Frontal cortex (tissue), 4 donors: ENCODE measurements around the gene FAM171A1. TPM values are rescaled to one million over a fixed set of nuclear protein-coding genes. Genes with fewer than 3 reads are reported as not detected.
A peak's percentile ranks its signal among the peaks of the same experiment; 100 is the strongest.

Experiments used
- DNase-seq, 2 donors: peaks; one replicate each; pipeline ENCODE4 v3.0.0; 2012; ENCODE audit warnings: low spot score in 2 of 2
- FAIRE-seq: peaks from 2 replicates; lab custom pipeline; 2012; peaks lifted over from hg19 to GRCh38; lab: Jason Lieb, UNC
- total RNA-seq: library from RNA; depleted of rRNA; stranded (reverse); fragments of >200 nt; gene quantifications from one replicate; pipeline ENCODE4 v1.2.3, GENCODE V29; 2014
- donor health status: control.
- donor health status: control.
- donor health status: control.

Gene FAM171A1
- total RNA-seq, 1 donor from 2014 or later, result 23.6 TPM

DNA sequence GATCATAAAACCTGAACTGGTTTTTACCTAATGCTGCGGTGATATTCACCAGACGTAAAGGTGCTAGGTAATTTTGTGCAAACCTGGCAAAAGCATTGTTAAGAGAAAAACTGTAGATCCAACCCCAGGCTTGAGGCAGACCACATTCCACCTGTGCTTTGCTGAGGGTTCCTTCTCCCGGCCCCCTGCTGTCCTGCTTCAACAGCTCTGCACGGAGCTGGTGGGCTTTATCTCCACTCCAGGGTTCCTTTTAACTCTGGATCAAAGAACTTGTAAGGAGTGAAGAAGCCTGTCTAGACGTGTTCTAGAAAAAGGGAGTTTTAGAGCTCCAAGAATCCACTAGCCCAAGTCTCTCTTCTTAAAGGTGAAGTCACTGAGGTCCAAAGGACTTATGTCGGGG lies 115.1 kb downstream of the FAM171A1 start:
- no peak for FAIRE-seq
- no peak for DNase-seq

DNA sequence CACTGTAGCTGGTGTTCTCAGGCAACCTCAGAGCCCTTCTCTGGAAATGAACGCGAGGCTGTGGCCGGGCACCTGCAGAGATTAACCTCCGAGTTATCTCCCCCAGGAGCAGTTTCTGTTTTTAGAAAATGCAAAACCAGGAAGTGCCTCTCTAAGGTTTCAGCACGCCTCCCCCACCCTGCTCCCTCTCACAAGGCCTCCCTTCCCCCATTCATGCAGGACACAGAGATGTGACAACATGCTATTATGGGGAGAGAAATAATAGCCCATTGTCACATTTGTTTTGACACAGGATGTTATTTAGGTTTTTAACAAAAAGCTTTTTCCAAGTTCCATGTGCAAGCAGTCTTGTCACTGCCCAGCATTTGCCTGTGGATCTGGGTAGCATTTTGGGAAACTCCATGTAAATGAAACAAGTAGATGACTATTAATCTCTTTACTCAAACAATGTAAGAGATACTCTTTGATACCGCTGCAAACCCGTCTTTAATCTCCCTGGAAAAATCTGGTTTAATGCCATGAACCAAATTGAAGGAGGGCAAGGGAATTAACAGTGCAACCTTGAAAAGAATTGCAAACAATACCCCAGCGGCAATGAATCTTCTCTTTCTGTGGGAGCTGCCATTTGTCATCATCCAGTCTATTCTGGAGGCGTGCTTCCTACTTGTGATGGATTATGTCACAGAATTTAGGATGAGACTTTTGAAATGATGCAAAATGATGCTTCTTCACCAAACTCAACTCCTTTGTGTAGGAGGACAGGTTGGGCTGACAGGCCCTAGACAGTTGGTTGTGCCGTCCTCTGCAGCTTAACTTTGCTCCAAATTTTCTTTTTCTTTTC lies 116.1 kb downstream of the FAM171A1 start:
- FAIRE-seq, result peak; percentile 28
- DNase-seq, result peak; percentile 41 to 47

DNA sequence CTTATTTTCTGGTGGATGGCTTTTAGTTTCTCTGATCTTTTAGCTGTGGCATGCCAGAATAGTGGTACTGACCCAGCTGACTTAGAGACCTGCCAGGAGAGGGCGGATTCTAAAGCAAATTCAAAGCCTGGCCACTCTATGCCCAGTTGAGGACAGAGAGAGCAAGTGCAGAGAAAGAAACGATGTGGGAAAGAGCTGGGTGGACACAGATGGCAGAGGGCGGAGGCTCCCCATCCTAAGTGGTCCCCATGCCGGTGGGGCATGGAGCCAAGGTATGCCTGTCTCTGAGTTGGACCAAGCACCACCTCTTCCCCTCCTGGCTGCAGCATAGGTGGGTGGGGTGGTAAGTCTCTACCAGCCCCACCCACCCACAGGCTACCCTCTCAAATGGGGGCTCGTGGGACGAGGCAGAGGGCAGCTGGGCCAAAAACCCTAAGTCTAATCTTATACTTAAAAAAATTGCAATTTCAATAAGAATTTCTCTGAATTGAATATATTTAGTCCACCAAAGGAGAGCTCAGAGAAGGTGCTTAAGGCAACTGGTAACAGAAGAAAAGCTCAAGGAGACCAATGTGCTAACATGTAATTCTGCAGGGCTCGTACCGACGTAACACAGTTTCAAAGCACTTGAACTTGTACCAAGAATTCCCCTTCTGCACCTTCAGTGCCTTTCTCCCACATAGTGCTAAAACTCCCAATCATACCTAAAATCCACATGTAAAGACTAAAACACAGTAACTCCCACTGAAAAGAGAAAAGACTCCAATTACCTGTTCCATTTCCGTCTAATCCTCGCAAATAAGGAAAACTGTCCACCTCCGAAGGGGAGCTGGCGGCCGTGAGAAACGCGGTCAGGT lies 116.9 kb downstream of the FAM171A1 start:
- peak in 1 of 2 donors; percentile 13 for DNase-seq
- FAIRE-seq, result no peak

DNA sequence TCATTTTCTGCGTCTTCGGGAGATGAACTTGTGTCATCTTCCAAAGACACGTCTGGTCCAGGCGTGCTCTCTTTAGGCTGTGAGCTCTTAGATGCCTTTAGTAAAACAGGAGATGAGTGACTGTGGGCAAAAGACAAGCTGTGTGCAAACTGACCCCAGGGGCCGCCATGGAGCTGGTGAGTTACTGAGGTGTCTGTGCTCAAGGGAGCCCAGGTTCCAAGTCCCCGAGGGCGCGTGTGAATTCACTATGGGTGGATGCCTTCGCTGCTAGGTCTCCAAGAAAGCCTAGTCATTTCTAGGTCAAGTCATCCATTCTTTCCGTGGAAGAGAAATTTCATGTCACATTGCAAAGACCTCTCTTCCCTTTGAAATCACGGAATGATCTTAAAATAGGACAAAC lies 118.7 kb downstream of the FAM171A1 start:
- DNase-seq (no peak), FAIRE-seq (no peak)

DNA sequence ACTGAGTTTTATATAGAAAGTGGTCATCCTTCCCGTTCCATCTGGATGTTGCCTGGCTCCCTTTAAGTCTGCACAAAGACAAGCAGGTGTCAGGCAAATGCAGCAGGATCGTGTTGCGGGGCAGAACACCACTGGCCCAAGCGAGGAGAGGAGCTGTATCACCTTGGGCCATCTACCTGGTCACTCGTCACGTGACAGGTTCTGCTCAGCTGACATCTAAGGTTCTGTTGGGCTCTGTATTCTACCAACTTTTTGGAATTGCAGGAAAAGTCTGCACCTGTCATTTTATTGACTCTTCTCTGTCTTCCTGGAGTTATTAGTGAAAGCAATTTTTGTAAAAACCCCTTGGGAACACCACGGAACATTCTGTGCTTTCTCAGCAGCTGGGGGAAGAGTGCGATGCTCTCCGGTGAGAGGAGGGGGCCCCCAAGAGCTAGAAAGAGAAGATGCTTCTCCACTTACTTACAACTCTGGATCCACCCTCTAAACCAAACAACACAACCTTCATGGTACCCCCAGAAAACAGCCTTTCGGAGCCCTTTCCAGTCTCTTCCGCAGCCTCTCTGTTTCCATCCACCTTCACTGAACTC lies 119.2 kb downstream of the FAM171A1 start:
- no peak for FAIRE-seq
- no peak for DNase-seq

DNA sequence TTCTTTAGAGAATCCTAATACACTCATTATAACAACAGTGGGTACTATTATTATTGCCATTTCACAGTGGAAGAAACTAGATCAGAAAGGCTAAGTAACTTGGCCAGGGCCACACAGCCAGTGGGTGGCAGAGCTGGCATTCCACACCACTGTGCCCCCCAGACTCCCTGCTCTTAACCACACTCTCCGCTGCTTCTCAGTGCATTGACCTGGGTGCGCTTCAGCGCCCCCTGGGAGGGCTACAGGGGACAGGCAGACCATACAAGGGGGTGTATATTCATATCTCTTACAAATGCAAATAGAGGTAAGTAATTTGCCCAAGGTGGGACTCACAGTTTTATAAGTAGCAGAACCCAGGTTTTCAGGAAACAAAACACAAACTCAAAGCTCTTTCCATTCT lies 125.6 kb downstream of the FAM171A1 start:
- FAIRE-seq, result no peak
- no peak for DNase-seq

DNA sequence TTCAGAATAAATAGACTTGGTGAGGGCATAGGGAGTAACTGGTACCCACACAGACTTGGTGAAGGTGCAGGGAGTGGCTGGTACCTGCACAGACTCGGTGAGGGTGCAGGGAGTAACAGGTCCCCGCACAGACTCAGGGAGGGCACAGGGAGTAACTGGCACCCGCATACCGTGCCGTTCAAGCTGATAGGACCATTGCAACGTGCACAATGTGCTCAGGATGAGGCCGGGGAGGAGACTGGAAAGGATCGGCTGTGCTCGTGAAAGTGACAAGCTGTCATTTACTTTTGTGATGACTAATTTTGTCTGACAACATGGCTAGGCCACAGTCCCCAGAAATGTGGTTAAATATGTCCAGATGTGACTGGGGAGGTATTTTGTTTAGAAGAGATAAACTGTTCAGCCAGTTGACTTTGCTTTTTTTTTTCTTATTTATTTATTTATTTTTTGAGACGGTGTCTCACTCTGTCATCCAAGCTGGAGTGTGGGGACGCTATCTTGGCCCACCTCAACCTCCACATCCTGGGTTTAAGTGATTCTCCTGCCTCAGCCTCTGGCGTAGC lies 126.4 kb downstream of the FAM171A1 start:
- DNase-seq (no peak), FAIRE-seq (no peak)

DNA sequence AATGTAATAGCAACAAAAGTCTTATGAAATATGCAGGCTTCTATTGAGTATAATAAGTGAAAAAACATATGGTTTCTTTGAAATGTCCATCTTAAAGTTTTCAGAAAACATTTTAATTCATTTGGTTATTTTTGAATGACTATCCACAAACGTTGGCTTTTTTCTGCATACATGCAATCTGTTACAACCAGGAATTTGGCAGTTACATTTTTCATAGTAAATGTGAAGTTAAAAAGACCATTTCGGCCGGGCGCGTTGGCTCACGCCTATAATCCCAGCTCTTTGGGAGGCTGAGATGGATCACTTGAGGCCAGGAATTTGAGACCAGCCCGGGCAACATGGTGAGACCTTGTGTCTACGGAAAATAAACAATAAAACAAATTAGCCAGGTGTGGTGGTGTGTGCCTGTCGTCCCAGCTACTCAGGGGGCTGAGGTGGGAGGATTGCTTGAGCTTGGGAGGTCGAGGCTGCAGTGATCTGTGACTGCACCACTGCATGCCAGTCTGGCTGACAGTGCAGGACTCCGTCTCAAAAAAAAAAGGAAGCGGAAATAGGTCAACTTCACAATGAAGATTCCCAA lies 128.7 kb downstream of the FAM171A1 start:
- no peak for FAIRE-seq
- no peak for DNase-seq

DNA sequence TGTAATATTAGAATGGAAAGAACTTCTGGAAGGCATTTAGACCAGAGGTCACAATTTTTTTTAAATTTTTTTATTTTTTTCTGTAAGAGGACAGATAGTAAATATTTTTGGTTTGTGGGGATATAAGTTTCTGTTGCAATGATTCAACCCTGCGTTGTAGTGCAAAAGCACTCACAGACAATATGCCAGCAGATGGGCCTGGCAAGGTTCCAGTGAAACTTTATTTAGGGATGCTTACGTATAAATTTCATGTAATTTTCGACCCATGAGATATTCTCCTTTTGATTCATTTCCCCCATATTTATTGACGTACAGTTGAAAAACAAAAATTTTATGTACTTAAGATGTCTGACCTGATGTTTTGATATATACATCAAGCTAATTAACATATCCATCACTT lies 129.8 kb downstream of the FAM171A1 start:
- no peak for DNase-seq
- no peak for FAIRE-seq

DNA sequence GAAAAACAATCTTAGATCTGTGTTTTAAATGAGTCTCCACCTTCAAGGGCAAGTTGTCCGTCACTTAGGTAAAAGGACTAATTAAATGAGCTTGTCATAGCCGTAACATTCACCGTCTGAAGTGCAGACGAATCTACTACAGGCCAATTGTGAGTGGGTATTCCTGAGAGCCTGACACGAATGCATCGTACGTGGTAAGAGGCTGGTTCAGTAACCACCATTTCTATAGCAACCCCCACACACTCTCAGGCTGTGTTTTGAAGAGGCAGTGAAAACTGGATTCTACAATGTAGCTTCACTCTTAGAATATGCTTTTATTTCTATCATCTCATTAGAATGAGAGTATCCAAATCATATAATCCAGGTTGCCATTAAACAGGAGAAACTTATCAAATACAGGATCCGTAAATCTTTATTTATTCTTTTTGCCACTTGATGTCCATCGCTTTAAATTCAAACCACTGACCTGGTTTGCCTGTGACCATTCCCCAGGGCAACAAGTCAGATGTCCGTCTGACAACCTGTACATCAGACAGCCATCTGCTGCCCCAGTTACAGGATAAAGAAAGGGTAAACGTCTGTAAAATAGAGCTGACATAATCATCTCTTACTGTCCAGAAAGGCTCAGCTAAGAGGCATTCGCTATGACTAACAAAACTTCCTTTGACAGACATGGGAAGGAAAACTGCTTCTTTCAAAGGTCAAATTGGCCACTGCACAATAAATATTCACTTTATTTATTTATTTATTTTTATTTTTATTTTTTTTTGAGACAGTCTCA lies 132.3 kb downstream of the FAM171A1 start:
- DNase-seq (no peak), FAIRE-seq (no peak)

DNA sequence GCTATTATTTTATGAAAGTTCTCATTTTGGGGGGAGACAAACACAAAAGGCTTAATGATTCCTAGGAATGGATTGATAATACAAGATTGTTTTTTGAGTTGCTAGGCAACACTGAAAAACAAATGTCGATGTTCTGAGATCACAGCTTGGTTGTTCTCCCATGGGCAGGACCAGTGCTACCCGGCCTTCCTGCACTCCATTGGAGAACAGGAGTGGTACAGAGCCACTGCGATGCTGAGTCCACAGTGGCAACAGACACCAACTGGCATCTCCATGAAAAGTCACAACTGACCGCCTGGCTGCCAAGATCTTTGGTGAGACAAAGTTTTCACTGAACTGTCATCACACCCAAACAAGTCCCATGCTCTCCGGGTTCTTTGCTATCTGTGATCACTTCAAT lies 133.7 kb downstream of the FAM171A1 start:
- DNase-seq, result no peak
- FAIRE-seq, result no peak

DNA sequence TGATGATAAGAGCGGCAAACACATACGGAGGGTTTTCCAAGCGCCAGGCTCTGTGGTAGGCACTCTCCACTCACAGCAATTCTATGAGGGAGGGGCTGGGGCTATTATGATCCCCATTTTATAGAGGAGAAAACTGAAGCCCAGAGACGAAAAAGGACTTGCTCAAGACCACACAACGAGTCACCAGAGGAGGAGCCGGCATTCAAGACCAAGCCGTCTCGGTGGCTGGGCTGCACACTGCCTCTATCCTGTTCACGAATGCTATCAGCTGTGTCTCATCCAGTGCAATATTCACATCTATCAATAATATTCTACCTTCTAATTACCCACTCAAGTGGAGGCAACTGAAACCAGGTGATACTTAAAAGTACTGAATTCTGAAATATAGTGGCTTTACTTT lies 134.7 kb downstream of the FAM171A1 start:
- no peak for FAIRE-seq
- no peak for DNase-seq

DNA sequence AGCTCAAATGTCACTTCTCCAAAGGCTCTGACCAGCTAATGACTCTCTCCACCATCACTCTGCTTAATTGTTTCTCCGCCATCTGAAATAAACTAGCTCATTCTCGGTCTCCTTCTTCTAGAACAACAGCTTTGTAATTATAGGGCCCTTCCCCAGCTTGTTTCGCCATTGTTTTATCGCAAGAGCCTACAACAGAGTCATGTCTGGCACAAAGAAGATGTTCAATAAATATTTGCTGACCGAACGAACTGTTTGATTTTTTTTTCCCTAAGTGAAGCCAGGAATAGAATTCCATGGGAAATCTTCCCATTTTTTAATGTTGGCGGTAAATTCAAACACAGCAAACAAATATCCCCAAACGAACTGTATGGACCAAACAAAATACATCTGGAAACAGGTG lies 138.8 kb downstream of the FAM171A1 start:
- no peak for FAIRE-seq
- no peak for DNase-seq

DNA sequence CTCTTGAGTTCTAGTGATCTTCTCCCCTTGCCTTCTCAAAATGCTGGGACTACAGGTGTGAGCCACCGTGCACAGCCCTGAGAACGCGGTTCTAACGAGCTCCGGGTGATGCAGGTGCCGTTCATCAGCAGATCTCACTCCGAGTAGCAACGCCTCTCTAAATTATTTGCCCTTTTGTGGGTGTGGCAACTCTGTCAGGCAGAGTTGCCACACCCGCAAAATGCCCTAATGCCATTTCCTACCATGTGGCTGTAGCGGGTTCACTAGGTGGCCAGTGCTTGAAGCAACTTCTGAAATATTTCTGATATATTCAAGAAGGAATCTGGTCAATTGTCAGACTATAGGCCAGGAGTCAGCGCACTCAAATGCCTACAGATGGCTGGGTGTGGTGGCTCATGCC lies 139.7 kb downstream of the FAM171A1 start:
- DNase-seq (no peak), FAIRE-seq (no peak)

DNA sequence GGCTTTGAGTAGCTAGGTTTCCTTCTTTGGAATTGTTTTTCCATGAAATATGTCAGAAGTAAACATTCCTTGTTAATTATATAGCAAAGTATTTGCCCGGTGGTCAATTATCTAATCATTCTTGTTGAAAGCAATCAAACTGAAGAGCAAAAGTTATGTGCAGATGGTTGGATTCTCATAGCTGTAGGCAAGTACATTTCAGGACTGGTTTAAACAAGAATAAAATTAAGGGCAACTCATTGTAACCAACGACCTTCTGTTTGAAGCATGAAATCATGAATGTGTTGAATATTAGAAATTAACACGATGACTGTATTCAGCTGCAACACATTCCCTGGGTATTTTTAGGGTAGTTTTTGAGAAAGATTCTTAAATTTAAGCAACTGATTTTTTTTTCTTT lies 140.8 kb downstream of the FAM171A1 start:
- no peak for FAIRE-seq
- DNase-seq, result no peak

DNA sequence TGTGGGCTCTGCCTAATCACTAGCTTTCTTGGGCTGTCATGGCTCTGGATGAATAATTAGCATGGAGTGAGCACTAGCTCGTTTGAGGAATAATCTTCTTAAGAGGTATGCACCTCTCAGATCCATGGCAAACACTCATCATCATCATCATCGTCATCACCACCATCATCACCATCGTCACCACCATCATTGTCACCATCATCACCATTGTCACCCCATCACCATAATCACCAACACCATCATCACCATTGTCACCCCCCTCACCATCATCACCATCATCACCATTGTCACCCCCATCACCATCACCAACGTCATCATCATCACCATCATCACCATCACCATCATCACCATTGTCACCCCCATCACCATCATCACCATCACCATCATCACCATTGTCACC lies 141.8 kb downstream of the FAM171A1 start:
- no peak for FAIRE-seq
- no peak for DNase-seq

DNA sequence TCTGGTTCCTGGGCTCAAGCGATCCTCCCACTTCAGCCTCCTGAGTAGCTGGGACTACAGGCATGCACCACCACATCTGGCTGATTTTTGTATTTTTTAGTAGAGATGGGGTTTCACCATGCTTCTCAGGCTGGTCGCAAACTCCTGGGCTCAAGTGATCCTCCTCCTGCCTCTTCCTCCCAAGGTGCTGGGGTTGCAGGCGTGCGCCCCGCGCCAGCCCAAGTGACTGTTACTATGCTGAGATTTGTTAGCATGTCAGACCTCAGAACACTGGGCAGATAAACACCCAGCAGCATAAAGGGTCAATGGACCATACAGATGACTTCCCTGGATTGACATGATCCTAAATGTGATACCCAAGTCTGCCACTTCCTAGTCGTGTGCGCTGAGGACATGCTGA lies 142.7 kb downstream of the FAM171A1 start:
- DNase-seq (no peak), FAIRE-seq (no peak)

DNA sequence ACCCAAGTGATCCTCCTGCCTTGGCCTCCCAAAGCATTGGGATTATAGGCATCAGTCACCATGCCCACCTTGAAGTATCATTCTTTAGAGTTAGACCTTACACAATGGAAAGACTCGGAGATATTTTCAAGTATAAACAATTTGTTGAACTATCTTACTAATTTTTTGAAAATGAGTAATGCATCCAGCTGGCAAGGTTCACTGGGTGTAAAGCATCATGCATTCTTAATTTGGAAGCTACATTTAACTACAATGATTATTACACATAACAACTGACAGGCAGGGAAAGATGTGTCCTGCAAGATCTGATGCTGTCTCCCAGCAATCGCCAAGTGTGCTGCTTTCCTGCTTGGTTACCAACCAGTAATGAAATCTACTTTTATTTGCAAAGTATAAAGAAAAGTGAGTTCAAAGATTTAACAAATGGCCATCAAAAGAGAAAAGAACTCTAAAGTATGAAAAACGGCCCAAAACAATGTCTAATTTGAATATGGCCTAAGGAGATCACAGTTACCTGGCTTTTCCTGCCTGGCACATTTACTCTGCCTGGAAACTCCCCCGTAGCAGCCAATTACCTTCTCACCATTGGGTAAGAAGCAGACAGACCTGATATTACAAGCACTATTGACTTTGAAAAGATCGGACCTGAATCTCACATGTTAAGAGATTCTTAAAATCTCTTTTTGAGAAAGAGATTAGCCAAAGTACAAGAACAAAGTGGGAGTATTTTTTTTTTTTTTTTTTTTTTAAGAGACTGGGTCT lies 143.3 kb downstream of the FAM171A1 start:
- DNase-seq (no peak), FAIRE-seq (no peak)

DNA sequence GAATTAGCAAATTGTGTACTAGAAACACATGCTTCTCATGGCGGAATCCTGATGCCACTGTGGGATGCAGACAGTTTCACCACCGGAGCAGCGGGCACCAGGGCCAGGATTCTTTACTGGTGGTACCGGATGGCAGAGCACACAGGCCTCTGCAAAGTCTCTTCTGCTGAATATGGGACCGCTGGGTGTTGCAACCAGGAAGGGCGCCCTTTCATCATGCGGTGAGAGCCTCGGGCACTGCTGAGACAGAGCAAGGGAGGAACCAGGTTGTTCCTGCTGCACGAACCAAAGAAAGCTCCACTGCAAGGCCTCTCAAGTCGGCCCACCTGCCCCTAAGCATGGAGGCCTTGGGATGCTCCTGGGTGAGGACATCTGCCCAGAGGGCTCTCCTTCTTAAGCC lies 145.6 kb downstream of the FAM171A1 start:
- DNase-seq (no peak), FAIRE-seq (no peak)
